Activated T-helper 2 cell treated with anti-CD3 and anti-CD28 coated beads, Interferon-gamma antibody, Interleukin-2, Interleukin-4, amounts not matched to agents 10 μg/mL and 5 μg/mL and 100 μg/mL, durations not matched to agents 14 hours and 24 hours and 36 hours (primary cell): ENCODE measurements around the gene ADARB1. TPM values are rescaled to one million over a fixed set of nuclear protein-coding genes. Genes with fewer than 3 reads are reported as not detected.

ENCODE experiments used
- DNase-seq: peaks from one replicate; pipeline ENCODE4 v3.0.0; 2021; ENCODE audit warnings: low spot score
- H3K27ac Mint-ChIP-seq: one replicate; pipeline ENCODE4 v1.8.0; 2021; ENCODE audit warnings: mixed read lengths
- H3K27me3 Mint-ChIP-seq: one replicate; pipeline ENCODE4 v1.8.0; 2021; ENCODE audit warnings: low read depth, mixed read lengths
- H3K36me3 Mint-ChIP-seq: one replicate; pipeline ENCODE4 v1.8.0; 2021; ENCODE audit warnings: low read depth, mixed read lengths
- H3K4me1 Mint-ChIP-seq: one replicate; pipeline ENCODE4 v1.8.0; 2021; ENCODE audit warnings: low read depth, mixed read lengths
- H3K4me3 Mint-ChIP-seq: one replicate; pipeline ENCODE4 v1.8.0; 2021; ENCODE audit warnings: low read depth, mild to moderate bottlenecking, moderate library complexity, mixed read lengths
- H3K9me3 Mint-ChIP-seq: one replicate; pipeline ENCODE4 v1.8.0; 2021; ENCODE audit warnings: mixed read lengths
- intact Hi-C: fragments of 100-400 bp; cut with micrococcal nuclease; formaldehyde crosslinking; loops from one replicate; pipeline ENCODE4 v1.15.1; 2023
- total RNA-seq: library from RNA; stranded (reverse); gene quantifications from 2 replicates; pipeline ENCODE4 v1.2.3, GENCODE V29; 2022

ADARB1 gene
- total RNA-seq, 1 donor from 2014 or later = 25.8 TPM

DNA sequence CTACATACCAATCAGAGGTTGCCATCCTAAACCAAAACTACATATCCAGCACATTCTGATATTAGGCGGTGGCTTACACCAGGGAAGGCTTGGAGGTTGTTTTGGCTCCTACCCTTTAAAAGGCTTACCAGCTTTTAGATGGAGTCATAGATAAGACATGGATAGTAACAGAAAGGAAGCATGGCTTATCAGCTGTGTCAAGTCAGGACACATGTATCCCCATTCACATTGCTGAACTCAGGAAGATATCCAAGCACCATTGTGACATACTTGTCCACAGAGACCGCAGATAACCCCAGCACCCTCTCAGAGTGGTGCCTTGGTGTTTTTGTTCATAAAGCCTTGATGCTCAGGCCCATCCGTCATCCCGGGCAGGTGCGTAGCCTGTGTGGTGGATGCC is 39.7 kb downstream of the ADARB1 start:
- intact Hi-C loops = no loop called here
- H3K27ac Mint-ChIP-seq = no peak overlapping the region

DNA sequence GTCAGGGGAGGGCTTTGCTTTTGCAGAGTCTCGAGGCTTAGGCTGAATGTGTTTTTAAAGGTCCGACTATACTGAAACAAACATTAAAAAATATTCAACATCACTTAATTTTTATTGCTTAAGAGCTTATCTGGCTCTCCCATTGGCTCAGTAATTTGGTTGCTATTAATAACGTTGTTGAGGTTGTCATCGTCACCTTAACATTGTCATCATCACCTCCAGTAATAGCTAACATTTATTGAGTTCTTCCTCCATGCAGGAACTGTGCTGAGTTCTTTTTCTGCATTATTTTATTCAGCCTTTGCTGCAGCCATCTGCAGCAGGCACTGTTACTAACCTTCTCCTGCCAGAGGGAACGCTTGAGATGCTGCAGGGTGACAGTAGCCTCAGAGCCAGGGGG is 40.1 kb downstream of the ADARB1 start:
- intact Hi-C loops = no loop called here
- H3K4me3 Mint-ChIP-seq = no peak overlapping the region
- no peak for DNase-seq
- H3K9me3 Mint-ChIP-seq = no peaks in the 10 kb centered on the region
- peaks cover 11% of the 10 kb centered on the region for H3K36me3 Mint-ChIP-seq
- no peak overlapping the region for H3K27ac Mint-ChIP-seq
- peaks cover 39% of the 10 kb centered on the region for H3K4me1 Mint-ChIP-seq
- no peaks in the 10 kb centered on the region for H3K27me3 Mint-ChIP-seq

More for the DNA sequence above, 39.7 kb downstream of the ADARB1 start:
- peaks cover 43% of the 10 kb centered on the region for H3K4me1 Mint-ChIP-seq
- DNase-seq = no peak
- H3K27me3 Mint-ChIP-seq = no peaks in the 10 kb centered on the region
- no peaks in the 10 kb centered on the region for H3K9me3 Mint-ChIP-seq
- H3K36me3 Mint-ChIP-seq = peaks cover 11% of the 10 kb centered on the region
- H3K4me3 Mint-ChIP-seq = no peak overlapping the region

DNA sequence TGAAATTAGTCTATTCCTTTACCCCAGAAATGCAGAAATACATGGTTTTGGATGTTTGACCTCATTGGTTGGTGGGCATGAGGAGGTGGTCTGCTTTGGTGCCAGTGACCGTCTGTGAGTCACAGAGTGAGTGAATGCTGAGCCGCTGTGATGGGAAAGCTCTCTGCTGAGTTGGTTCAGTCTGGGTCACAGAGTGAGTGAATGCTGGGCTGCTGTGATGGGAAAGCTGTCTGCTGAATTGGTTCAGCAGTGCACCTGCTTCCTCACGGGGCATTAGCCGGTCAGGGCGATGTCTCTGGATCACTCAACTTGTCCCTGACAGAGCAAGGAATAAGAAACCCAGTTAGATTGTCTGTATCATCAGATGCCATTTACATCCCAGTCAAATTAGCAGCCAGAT is 40.8 kb downstream of the ADARB1 start:
- DNase-seq = no peak
- H3K4me3 Mint-ChIP-seq = no peak overlapping the region
- peaks cover 32% of the 10 kb centered on the region for H3K4me1 Mint-ChIP-seq
- H3K27me3 Mint-ChIP-seq = no peaks in the 10 kb centered on the region
- H3K9me3 Mint-ChIP-seq = no peaks in the 10 kb centered on the region
- H3K36me3 Mint-ChIP-seq = peaks cover 11% of the 10 kb centered on the region
- intact Hi-C loops = no loop called here
- no peak overlapping the region for H3K27ac Mint-ChIP-seq

DNA sequence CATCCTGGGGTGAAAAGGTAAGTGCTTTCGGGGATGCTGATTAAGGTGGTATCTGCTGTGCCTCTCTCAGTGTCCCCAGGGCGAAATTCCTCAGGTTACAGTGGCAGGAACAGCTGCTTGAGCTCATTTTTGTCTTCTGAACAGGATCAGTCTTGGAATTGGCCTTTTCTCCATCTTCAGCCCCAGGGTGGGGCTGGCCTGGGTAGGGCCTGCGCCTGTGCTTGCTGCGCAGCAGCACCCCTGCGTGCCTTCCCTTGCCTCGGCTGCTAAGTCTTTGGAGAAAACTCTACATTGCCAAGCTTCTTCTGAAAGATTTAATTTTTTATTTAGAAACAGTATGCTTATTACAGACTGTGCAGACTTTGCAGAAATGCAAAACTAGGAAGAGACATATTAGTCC is 41.7 kb downstream of the ADARB1 start:
- Mint-ChIP-seq H3K36me3 (peaks cover 16% of the 10 kb centered on the region), H3K4me3 (no peak overlapping the region), H3K9me3 (no peaks in the 10 kb centered on the region), H3K27me3 (no peaks in the 10 kb centered on the region), H3K4me1 (peaks cover 25% of the 10 kb centered on the region), H3K27ac (no peak overlapping the region)
- DNase-seq = no peak
- intact Hi-C loops = no loop called here

- Mint-ChIP-seq H3K36me3 (peaks cover 16% of the 10 kb centered on the region), H3K27me3 (no peaks in the 10 kb centered on the region), H3K4me3 (no peak overlapping the region), H3K27ac (no peak overlapping the region), H3K9me3 (no peaks in the 10 kb centered on the region), H3K4me1 (peaks cover 20% of the 10 kb centered on the region)
- no peak for DNase-seq
- intact Hi-C loops = no loop called here
Measured at GRCh38 chr21:45117314-45117713, 42.9 kb downstream of the ADARB1 start.

DNA sequence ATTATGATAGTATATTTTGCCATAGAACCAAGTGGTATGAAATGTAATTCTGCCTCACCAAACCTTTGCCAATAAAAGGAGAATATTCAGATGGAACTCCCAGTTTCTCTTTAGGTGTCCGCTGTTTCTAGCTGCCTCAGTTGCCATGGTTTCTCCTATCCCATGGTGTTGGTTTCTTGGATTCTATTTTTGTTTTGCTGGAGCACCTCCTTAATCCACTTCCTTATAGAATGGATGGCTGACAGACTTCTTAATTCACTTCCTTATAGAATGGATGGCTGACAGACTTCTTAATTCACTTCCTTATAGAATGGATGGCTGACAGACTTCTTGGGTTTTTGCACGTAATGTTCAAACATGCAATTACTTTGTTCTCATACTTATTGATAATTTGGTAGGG is 43.7 kb downstream of the ADARB1 start:
- Mint-ChIP-seq H3K4me3 (no peak overlapping the region), H3K27me3 (no peaks in the 10 kb centered on the region), H3K27ac (no peak overlapping the region), H3K9me3 (no peaks in the 10 kb centered on the region), H3K36me3 (peaks cover 16% of the 10 kb centered on the region), H3K4me1 (peaks cover 21% of the 10 kb centered on the region)
- no peak for DNase-seq
- intact Hi-C loops = no loop called here

- H3K36me3 Mint-ChIP-seq = peaks cover 13% of the 10 kb centered on the region
Measured at GRCh38 chr21:45119812-45120211, 45.4 kb downstream of the ADARB1 start.

DNA sequence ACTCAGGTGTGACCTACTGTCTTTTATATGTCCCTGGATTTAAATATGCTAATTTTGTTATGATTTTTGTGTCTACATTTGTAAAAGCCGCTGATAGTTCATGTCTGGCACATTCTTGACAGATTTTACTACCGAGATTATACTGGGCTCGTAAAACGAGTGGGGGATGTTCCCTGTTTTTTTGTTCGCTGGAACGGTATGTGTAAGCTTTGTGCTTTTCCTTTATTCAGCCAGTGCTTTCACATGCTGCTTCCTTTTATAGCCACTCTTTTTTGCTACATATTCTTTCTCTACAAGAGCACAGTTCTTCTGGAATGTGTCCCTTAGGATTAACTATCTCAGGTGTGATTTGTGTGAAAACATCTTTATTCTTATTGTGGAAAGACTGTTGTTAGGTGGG is 46.6 kb downstream of the ADARB1 start:
- H3K27ac Mint-ChIP-seq = no peak overlapping the region

More at GRCh38 chr21:45119812-45120211, 45.4 kb downstream of the ADARB1 start:
- peaks cover 18% of the 10 kb centered on the region for H3K4me1 Mint-ChIP-seq
- H3K4me3 Mint-ChIP-seq = no peak overlapping the region
- no peaks in the 10 kb centered on the region for H3K27me3 Mint-ChIP-seq
- no peak for DNase-seq
- intact Hi-C loops = no loop called here
- H3K27ac Mint-ChIP-seq = no peak overlapping the region
- no peaks in the 10 kb centered on the region for H3K9me3 Mint-ChIP-seq

GRCh38 chr21:45122030-45122429 is 47.6 kb downstream of the ADARB1 start:
- no peak for DNase-seq
- no peaks in the 10 kb centered on the region for H3K27me3 Mint-ChIP-seq
- H3K36me3 Mint-ChIP-seq = peaks cover 11% of the 10 kb centered on the region
- peaks cover 10% of the 10 kb centered on the region for H3K4me1 Mint-ChIP-seq
- no peak overlapping the region for H3K27ac Mint-ChIP-seq
- no peak overlapping the region for H3K4me3 Mint-ChIP-seq
- intact Hi-C loops = no loop called here
- no peaks in the 10 kb centered on the region for H3K9me3 Mint-ChIP-seq

More for the DNA sequence above, 46.6 kb downstream of the ADARB1 start:
- intact Hi-C loops = no loop called here
- no peaks in the 10 kb centered on the region for H3K9me3 Mint-ChIP-seq
- no peak overlapping the region for H3K4me3 Mint-ChIP-seq
- H3K4me1 Mint-ChIP-seq = peaks cover 13% of the 10 kb centered on the region
- DNase-seq = no peak
- H3K36me3 Mint-ChIP-seq = peaks cover 13% of the 10 kb centered on the region
- H3K27me3 Mint-ChIP-seq = no peaks in the 10 kb centered on the region

- intact Hi-C loops = no loop called here
- H3K27ac Mint-ChIP-seq = no peak overlapping the region
- no peak for DNase-seq
- H3K36me3 Mint-ChIP-seq = peaks cover 11% of the 10 kb centered on the region
- H3K4me1 Mint-ChIP-seq = peaks cover 10% of the 10 kb centered on the region
- no peak overlapping the region for H3K4me3 Mint-ChIP-seq
- no peaks in the 10 kb centered on the region for H3K9me3 Mint-ChIP-seq
- H3K27me3 Mint-ChIP-seq = no peaks in the 10 kb centered on the region
Measured at GRCh38 chr21:45122432-45123132, 48.2 kb downstream of the ADARB1 start.

GRCh38 chr21:45123440-45123839 is 49.1 kb downstream of the ADARB1 start:
- intact Hi-C loops = no loop called here
- DNase-seq = no peak
- Mint-ChIP-seq H3K9me3 (no peaks in the 10 kb centered on the region), H3K27me3 (no peaks in the 10 kb centered on the region), H3K27ac (no peak overlapping the region), H3K4me3 (no peak overlapping the region), H3K36me3 (peaks cover 9% of the 10 kb centered on the region), H3K4me1 (peaks cover 13% of the 10 kb centered on the region)

- DNase-seq = no peak
- no peak overlapping the region for H3K27ac Mint-ChIP-seq
- intact Hi-C loops = no loop called here
- H3K27me3 Mint-ChIP-seq = no peaks in the 10 kb centered on the region
- H3K4me1 Mint-ChIP-seq = peaks cover 20% of the 10 kb centered on the region
- no peaks in the 10 kb centered on the region for H3K9me3 Mint-ChIP-seq
- H3K4me3 Mint-ChIP-seq = no peak overlapping the region
- H3K36me3 Mint-ChIP-seq = peaks cover 11% of the 10 kb centered on the region
Measured at GRCh38 chr21:45124596-45124995, 50.2 kb downstream of the ADARB1 start.

DNA sequence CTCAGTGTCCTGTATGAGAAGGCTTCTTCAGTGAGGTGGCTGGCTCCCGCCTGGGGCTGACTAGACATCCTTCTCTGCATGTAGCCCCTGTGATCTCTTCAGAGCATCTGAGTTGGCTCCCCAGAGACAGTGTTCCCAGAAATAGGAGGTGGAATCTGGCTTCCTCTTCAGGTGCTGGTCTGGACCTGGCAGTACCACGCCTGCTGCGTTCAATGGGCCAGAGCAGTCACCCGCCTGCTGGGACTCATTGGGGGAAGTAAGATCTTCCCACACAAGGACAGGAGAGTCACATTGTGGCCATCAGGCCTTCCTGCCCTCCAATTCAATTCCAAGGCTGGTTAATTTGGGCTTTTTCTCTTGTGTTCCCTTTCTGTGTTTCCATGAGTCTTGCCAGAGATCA is 51.0 kb downstream of the ADARB1 start:
- Mint-ChIP-seq H3K36me3 (peaks cover 11% of the 10 kb centered on the region), H3K4me1 (peaks cover 20% of the 10 kb centered on the region), H3K27me3 (no peaks in the 10 kb centered on the region), H3K27ac (no peak overlapping the region), H3K9me3 (no peaks in the 10 kb centered on the region), H3K4me3 (no peak overlapping the region)
- intact Hi-C loops = loop anchor here (5.0 kb wide), 1 partner anchor 48 kb away; no protein-coding TSS in a partner anchor
- no peak for DNase-seq
